HCT116 (cell line): ENCODE measurements around the gene TAMALIN. TPM values are rescaled to one million over a fixed set of nuclear protein-coding genes. Genes with fewer than 3 reads are reported as not detected.

Source experiments
- ATAC-seq: fragments of 200-7000 bp; cut with Tn5 transposase; 2 replicates; pipeline ENCODE4 v1.9.1; 2020; ENCODE audit warnings: mild to moderate bottlenecking, moderate library complexity
- BruUV-seq: library from RNA; stranded (reverse); fragments of 400-500 nt; replicated peaks from 2 replicates; lab custom pipeline; 2021; lab: Mats Ljungman, UMichigan
- CTCF ChIA-PET: fragments of 300-600 bp; sonication (Branson Sonifier 250); formaldehyde crosslinking; loops from one replicate; lab custom pipeline; 2021; ENCODE audit warnings: antibody characterized with exemption; lab: Charles Lee
- POLR2A ChIA-PET: fragments of 300-600, 350-600 bp; sonication (Branson Sonifier 250); formaldehyde crosslinking; loops from one replicate; lab custom pipeline; 2021; ENCODE audit warnings: antibody characterized with exemption; lab: Charles Lee
- RAD21 ChIA-PET, 2 experiments: fragments of 300-600 bp; sonication (Branson Sonifier 250); formaldehyde crosslinking; loops; one replicate each; lab custom pipeline; 2023; ENCODE audit warnings: low total read pairs in 2 of 2; ENCODE audit not compliant: uncharacterized antibody in 2 of 2, unreplicated experiment in 2 of 2, low non-redundant PET in 1 of 2; lab: Charles Lee
- DNase-seq: peaks from one replicate; pipeline ENCODE4 v3.0.0-alpha.2; 2010; ENCODE audit warnings: low read depth, low spot score
- H2AFZ ChIP-seq: fragments of 200-600 bp; shearing (Covaris generic), sonication (generic); 2 replicates; pipeline ENCODE4 v1.6.1; 2017; ENCODE audit warnings: low read depth, mixed run types, mixed read lengths, antibody characterized with exemption, low read length; ENCODE audit not compliant: poor library complexity, severe bottlenecking
- H3K27ac ChIP-seq: 2 replicates; pipeline ENCODE4 v1.5.1; 2012; ENCODE audit warnings: low read depth, low read length
- H3K27me3 ChIP-seq: fragments of 200-600 bp; sonication (generic); 2 replicates; pipeline ENCODE4 v1.6.1; 2016; ENCODE audit warnings: mixed run types, low read length, mixed read lengths; ENCODE audit not compliant: insufficient read depth
- H3K36me3 ChIP-seq, 2 experiments: fragments of 200-500 bp in 1 of 2; fragments of 200-600 bp in 1 of 2; sonication (Bioruptor generic) in 1 of 2; sonication (generic) in 1 of 2; 2 replicates each; pipeline versions ENCODE4 v1.5.1 to v1.6.1; 2014 to 2016; ENCODE audit warnings: low read length in 2 of 2, inconsistent platforms in 1 of 2, mixed read lengths in 1 of 2, mixed run types in 1 of 2; ENCODE audit not compliant: insufficient read depth in 2 of 2, control insufficient read depth in 1 of 2
- H3K4me1 ChIP-seq, 2 experiments: fragments of 200-600 bp in 1 of 2; sonication (generic) in 1 of 2; 2 replicates each; pipeline versions ENCODE4 v1.5.1 to v1.6.1; 2012 to 2017; ENCODE audit warnings: low read length in 2 of 2, inconsistent platforms in 1 of 2, mild to moderate bottlenecking in 1 of 2, mixed read lengths in 1 of 2, mixed run types in 1 of 2, moderate library complexity in 1 of 2; ENCODE audit not compliant: insufficient read depth in 2 of 2, control insufficient read depth in 1 of 2
- H3K4me2 ChIP-seq: fragments of 200-600 bp; sonication (generic); 2 replicates; pipeline ENCODE4 v1.6.1; 2017; ENCODE audit warnings: mixed run types, low read length, mixed read lengths
- H3K4me3 ChIP-seq, 2 experiments: fragments of 200-600 bp in 1 of 2; sonication (generic) in 1 of 2; replicated peaks in 1 of 2; 2 replicates each; pipeline ENCODE4 v1.5.1; 2011 to 2016; ENCODE audit warnings: low read length in 2 of 2, control low read depth in 1 of 2, low read depth in 1 of 2, mild to moderate bottlenecking in 1 of 2, mixed read lengths in 1 of 2, mixed run types in 1 of 2
- H3K79me2 ChIP-seq: fragments of 200-600 bp; sonication (generic); 2 replicates; pipeline ENCODE4 v1.6.1; 2017; ENCODE audit warnings: mild to moderate bottlenecking, mixed run types, low read length, moderate library complexity, mixed read lengths; ENCODE audit not compliant: insufficient read depth
- H3K9ac ChIP-seq: fragments of 200-600 bp; sonication (generic); 2 replicates; pipeline ENCODE4 v1.6.1; 2016; ENCODE audit warnings: low read length, mixed read lengths
- H3K9me2 ChIP-seq: fragments of 200-600 bp; sonication (generic), shearing (Covaris generic); 2 replicates; pipeline ENCODE4 v1.6.1; 2017; ENCODE audit warnings: mixed run types, mild to moderate bottlenecking, moderate library complexity; ENCODE audit not compliant: insufficient read depth
- H3K9me3 ChIP-seq, 2 experiments: fragments of 200-500 bp in 1 of 2; fragments of 200-600 bp in 1 of 2; sonication (Bioruptor generic) in 1 of 2; sonication (generic) in 1 of 2; 2 replicates each; pipeline ENCODE4 v1.6.1; 2014 to 2017; ENCODE audit warnings: low read length in 2 of 2, mixed read lengths in 2 of 2, inconsistent platforms in 1 of 2, low read depth in 1 of 2, mild to moderate bottlenecking in 1 of 2, mixed run types in 1 of 2, moderate library complexity in 1 of 2; ENCODE audit not compliant: control insufficient read depth in 1 of 2, insufficient read depth in 1 of 2
- H4K20me1 ChIP-seq: fragments of 200-600 bp; sonication (generic), shearing (Covaris generic); 2 replicates; pipeline ENCODE4 v1.6.1; 2017; ENCODE audit warnings: mixed run types, mild to moderate bottlenecking, moderate library complexity; ENCODE audit not compliant: insufficient read depth
- TCF7L2 ChIP-seq: IDR thresholded peaks from 2 replicates; pipeline ENCODE4 v1.7.0; 2011; ENCODE audit warnings: borderline replicate concordance, inconsistent platforms; ENCODE audit not compliant: insufficient read depth, insufficient read length; ENCODE audit errors: extremely low read depth
- ZBTB33 ChIP-seq: IDR thresholded peaks from 2 replicates; pipeline ENCODE4 v1.6.1; 2011; ENCODE audit warnings: mild to moderate bottlenecking, low read length, moderate library complexity; ENCODE audit not compliant: insufficient replicate concordance; ENCODE audit errors: extremely low read depth
- intact Hi-C: fragments of 100-400 bp; cut with micrococcal nuclease; formaldehyde crosslinking; loops from 2 replicates; pipeline ENCODE4 v1.10.0; 2022
- total RNA-seq: library from RNA; stranded (reverse); gene quantifications from one replicate; pipeline ENCODE4 v1.2.1, GENCODE V29; 2021; ENCODE audit not compliant: unreplicated experiment
- TF ChIP-seq, protein P1 (sequence below): IDR thresholded peaks from 2 replicates; pipeline ENCODE4 v1.6.1; 2012; ENCODE audit warnings: low read depth

The TAMALIN gene
- total RNA-seq, 1 experiment from 2014 or later: 1.1 TPM

DNA sequence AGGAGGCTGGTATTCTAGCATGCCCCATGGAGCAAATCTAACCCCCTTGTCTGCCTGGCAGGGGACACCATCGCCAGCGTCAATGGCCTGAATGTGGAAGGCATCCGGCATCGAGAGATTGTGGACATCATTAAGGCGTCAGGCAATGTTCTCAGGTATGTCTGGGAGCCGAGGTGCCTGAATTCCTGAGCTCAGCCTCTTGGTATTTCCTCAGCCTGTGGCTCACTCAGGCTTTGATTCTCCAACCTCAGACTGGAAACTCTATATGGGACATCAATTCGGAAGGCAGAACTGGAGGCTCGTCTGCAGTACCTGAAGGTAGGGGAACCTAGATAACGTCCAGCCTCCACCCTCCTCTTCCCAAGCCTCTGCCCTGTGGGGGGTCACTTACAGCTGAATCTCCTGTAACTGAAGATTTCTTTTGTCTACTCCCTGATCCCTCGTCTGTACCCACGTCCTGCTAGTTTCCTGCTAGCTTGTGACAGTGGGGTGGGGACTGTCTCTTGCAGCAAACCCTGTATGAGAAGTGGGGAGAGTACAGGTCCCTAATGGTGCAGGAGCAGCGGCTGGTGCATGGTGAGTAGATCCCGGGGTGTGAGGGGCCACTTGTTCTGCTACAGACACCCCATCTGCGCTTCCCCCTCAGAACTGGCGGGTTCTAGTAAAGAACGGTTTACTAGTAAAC, 7.0 kb downstream of the TAMALIN start:
- no peaks in the 10 kb centered on the region for H3K4me1 ChIP-seq
- no peaks in the 10 kb centered on the region for H3K9me2 ChIP-seq
- TF ChIP-seq TCF7L2: no peak
- TF ChIP-seq ZBTB33: no peak
- TF ChIP-seq, protein P1, sequence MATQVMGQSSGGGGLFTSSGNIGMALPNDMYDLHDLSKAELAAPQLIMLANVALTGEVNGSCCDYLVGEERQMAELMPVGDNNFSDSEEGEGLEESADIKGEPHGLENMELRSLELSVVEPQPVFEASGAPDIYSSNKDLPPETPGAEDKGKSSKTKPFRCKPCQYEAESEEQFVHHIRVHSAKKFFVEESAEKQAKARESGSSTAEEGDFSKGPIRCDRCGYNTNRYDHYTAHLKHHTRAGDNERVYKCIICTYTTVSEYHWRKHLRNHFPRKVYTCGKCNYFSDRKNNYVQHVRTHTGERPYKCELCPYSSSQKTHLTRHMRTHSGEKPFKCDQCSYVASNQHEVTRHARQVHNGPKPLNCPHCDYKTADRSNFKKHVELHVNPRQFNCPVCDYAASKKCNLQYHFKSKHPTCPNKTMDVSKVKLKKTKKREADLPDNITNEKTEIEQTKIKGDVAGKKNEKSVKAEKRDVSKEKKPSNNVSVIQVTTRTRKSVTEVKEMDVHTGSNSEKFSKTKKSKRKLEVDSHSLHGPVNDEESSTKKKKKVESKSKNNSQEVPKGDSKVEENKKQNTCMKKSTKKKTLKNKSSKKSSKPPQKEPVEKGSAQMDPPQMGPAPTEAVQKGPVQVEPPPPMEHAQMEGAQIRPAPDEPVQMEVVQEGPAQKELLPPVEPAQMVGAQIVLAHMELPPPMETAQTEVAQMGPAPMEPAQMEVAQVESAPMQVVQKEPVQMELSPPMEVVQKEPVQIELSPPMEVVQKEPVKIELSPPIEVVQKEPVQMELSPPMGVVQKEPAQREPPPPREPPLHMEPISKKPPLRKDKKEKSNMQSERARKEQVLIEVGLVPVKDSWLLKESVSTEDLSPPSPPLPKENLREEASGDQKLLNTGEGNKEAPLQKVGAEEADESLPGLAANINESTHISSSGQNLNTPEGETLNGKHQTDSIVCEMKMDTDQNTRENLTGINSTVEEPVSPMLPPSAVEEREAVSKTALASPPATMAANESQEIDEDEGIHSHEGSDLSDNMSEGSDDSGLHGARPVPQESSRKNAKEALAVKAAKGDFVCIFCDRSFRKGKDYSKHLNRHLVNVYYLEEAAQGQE: no peak
- H4K20me1 ChIP-seq: no peaks in the 10 kb centered on the region
- H3K9me3 ChIP-seq: no peaks in the 10 kb centered on the region
- H3K27ac ChIP-seq: no peak overlapping the region
- no peak overlapping the region for H3K4me3 ChIP-seq
- intact Hi-C loops: no loop called here
- DNase-seq: no peak
- no peak overlapping the region for H3K9ac ChIP-seq
- H3K79me2 ChIP-seq: no peaks in the 10 kb centered on the region
- CTCF ChIA-PET: no interaction called here
- POLR2A ChIA-PET: no interaction called here
- RAD21 ChIA-PET: no interaction called here
- no peak overlapping the region for H2AFZ ChIP-seq
- no peaks in the 10 kb centered on the region for H3K27me3 ChIP-seq
- ATAC-seq: no peak
- no TSS peak for BruUV-seq
- H3K4me2 ChIP-seq: no peak overlapping the region
- no peaks in the 10 kb centered on the region for H3K36me3 ChIP-seq
